Heart right ventricle (tissue), 16 donors: ENCODE measurements around the gene NRXN3. TPM values are rescaled to one million over a fixed set of nuclear protein-coding genes. Genes with fewer than 3 reads are reported as not detected.

Source experiments
- ATAC-seq, 8 donors: fragments of 200-7000 bp; cut with Tn5 transposase; one replicate each; pipeline ENCODE4 v1.9.1; 2020; ENCODE audit warnings: mild to moderate bottlenecking in 8 of 8, moderate library complexity in 8 of 8, moderate number of reproducible peaks in 1 of 8
- DNase-seq, 2 donors: peaks; one replicate each; pipeline ENCODE4 v3.0.0-alpha.2; 2020
- H3K27ac ChIP-seq, 10 donors: fragments of 200-600 bp; sonication (generic) in 2 of 10; one replicate each; pipeline versions ENCODE4 v1.5.0 to v1.8.0; 2020 to 2022; ENCODE audit warnings: mild to moderate bottlenecking in 3 of 10
- H3K27me3 ChIP-seq, 7 donors: fragments of 200-600 bp; one replicate each; pipeline ENCODE4 v1.8.0; 2021 to 2022; ENCODE audit warnings: mild to moderate bottlenecking in 2 of 7
- H3K36me3 ChIP-seq, 9 donors: fragments of 200-600 bp; sonication (generic) in 1 of 9; one replicate each; pipeline versions ENCODE4 v1.5.0 to v1.8.0; 2020 to 2022; ENCODE audit warnings: mild to moderate bottlenecking in 2 of 9
- H3K4me1 ChIP-seq, 9 donors: fragments of 200-600 bp; sonication (generic) in 1 of 9; one replicate each; pipeline versions ENCODE4 v1.5.0 to v1.8.0; 2020 to 2022; ENCODE audit warnings: mild to moderate bottlenecking in 4 of 9
- H3K4me3 ChIP-seq, 10 donors: fragments of 200-600 bp; sonication (generic) in 2 of 10; one replicate each; pipeline versions ENCODE4 v1.5.0 to v1.8.0; 2020 to 2022; ENCODE audit warnings: mild to moderate bottlenecking in 7 of 10, moderate library complexity in 2 of 10
- H3K9me3 ChIP-seq, 11 donors: fragments of 200-600 bp in 10 of 11; sonication (generic) in 2 of 11; one replicate each; pipeline versions ENCODE4 v1.5.0 to v1.8.0; 2013 to 2022; ENCODE audit warnings: mild to moderate bottlenecking in 2 of 11, control low read depth in 1 of 11, moderate library complexity in 1 of 11
- WGBS, 2 donors: extraction: QIAGEN DNeasy Blood & Tissue Kit; methylation state at CpG; one replicate each; pipeline ENCODE4 v1.1.7; 2013; ENCODE audit warnings: inconsistent platforms in 1 of 2; 5-methylcytosine and 5-hydroxymethylcytosine counted together
- intact Hi-C, 10 donors: fragments of 100-400 bp; cut with DNase I; formaldehyde crosslinking; loops; one replicate each; pipeline versions ENCODE4 v1.11.1 to v1.14.2; 2022
- polyA plus RNA-seq, 2 donors: library from polyadenylated mRNA; stranded (reverse); fragments of 200-250 nt; gene quantifications; one replicate each; pipeline ENCODE4 v1.2.3, GENCODE V29; 2013
- total RNA-seq, 10 donors: library from RNA; stranded (reverse); fragmentation: NEBNext Ultra II Directional in 3 of 10; extraction: Animal tissue kit (Norgen Biotek cat#: 25700) in 3 of 10; gene quantifications; one replicate each; pipeline versions ENCODE4 v1.2.1 to v1.2.4, GENCODE V29; 2021 to 2023
- TF ChIP-seq, protein P1 (sequence below), 9 donors: fragments of 200-600 bp; sonication (generic) in 2 of 9; IDR thresholded peaks; one replicate each; pipeline versions ENCODE4 v1.5.0 to v1.8.0; 2021 to 2022; ENCODE audit warnings: antibody characterized with exemption in 9 of 9, mild to moderate bottlenecking in 5 of 9, moderate library complexity in 1 of 9
- donor health status: Arrhythmogenic right ventricular cardiomyopathy.
- donor health status: ischemic (EF 13 %, LVEDD 7.1; RV severe dilation, severe dysfunction).
- donor health status: healthy with polysubstance abuse.
- donor health status: DM: no; HTN: yes; CAD: no.
- donor health status: DM: no; HTN: no; CAD: no.
- donor health status: ischemic (EF 25% LVEDD 6.9; RV normal size, moderate dysfunction).
- donor health status: ischemic (EF 25% LVEDD 5.7; RV mildly dilated, moderate dysfunction).
- donor health status: healthy.
- donor health status: DM: yes; HTN: yes; CAD: no.
- donor health status: Ischemic cardiomyopathy.
- donor health status: ischemic (EF 35%, LVEDD 5.7; RV mildly dilated, moderate dysfunction).
- donor health status: nonischemic (EF 11% LVEDD 7.7; RV severe dilation, severe dysfunction).
- donor health status: DM: yes; HTN: yes; CAD: no.
- donor health status: PGD.
- donor health status: ischemic (EF 29% LVEDD 5.4; RV normal size, mild dysfunction).
- donor health status: nonischemic (EF 23%, LVEDD 6.1; RV moderate dilation, normal function).

NRXN3 gene
- total and polyA plus RNA-seq, 12 donors, result 0.23 to 1.8 (median 0.87) TPM

DNA sequence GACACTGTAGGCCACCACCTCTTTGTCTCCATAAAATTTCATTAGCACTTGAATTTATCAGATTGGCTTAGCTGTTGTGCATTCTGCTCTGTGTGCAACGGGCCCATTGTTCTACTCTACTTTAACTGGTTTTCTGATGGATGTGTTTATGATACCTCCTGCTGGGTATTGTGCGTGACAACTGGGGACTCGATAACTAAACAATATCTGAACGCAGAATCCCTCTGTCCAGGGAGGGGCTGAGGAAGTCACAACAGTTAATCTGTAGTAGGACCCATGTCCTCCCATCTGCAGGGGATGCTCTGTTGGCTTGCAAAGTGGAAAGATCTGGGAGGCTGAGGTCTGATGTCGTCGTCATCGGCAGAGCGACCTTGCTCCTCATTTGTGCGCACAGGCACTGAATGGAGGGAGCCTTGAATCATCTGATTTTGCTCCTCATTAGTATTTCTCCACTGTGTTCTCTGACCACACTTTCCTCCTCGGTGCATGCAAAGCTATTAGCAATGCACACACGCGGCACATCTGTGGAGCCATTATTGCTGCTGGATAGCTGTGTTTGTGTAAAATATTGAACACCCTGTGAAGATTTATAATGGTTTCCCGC lies 422.5 kb downstream of the NRXN3 start:
- Histone ChIP-seq H3K4me3 (no peak overlapping the region), H3K27me3 (peaks cover 0 to 25% (median 0%) of the 10 kb centered on the region in 7 donors), H3K9me3 (no peaks in the 10 kb centered on the region), H3K4me1 (no peaks in the 10 kb centered on the region), H3K36me3 (no peaks in the 10 kb centered on the region), H3K27ac (no peak overlapping the region)
- intact Hi-C loops, result loop anchor here in 6 of 10 donors (10.0 kb wide), 3 partner anchors 148 to 728 kb away; no protein-coding TSS in a partner anchor
- WGBS, 2 donors, result 87 to 89% methylated on average over 13 of the region's 13 CpGs
- TF ChIP-seq, protein P1, sequence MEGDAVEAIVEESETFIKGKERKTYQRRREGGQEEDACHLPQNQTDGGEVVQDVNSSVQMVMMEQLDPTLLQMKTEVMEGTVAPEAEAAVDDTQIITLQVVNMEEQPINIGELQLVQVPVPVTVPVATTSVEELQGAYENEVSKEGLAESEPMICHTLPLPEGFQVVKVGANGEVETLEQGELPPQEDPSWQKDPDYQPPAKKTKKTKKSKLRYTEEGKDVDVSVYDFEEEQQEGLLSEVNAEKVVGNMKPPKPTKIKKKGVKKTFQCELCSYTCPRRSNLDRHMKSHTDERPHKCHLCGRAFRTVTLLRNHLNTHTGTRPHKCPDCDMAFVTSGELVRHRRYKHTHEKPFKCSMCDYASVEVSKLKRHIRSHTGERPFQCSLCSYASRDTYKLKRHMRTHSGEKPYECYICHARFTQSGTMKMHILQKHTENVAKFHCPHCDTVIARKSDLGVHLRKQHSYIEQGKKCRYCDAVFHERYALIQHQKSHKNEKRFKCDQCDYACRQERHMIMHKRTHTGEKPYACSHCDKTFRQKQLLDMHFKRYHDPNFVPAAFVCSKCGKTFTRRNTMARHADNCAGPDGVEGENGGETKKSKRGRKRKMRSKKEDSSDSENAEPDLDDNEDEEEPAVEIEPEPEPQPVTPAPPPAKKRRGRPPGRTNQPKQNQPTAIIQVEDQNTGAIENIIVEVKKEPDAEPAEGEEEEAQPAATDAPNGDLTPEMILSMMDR (IDR thresholded peaks at IDR 0.05), result no peak
- DNase-seq (no peak), ATAC-seq (no peak)

DNA sequence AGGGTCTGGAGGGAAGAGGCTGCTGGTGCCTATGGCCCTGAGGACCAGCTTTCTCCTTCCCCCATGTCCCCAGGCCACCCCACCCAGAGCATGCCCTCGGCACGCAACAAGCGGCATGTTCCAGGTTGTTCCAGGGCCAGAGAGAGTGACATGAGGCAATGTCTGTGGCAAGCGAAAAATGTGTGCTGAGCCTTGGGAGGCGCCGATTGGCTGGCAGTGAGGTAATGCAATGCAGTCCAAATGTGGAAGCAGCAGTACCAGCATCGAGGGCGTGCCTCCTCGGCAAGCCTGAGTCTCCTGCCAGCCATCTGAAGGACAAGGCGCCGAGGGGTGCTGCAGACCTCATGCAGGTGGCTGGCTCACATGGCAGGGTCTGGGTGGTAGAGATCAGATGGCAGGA lies 423.8 kb downstream of the NRXN3 start:
- H3K27ac ChIP-seq, result no peak overlapping the region
- no peak for ATAC-seq
- TF ChIP-seq, protein P1 (IDR thresholded peaks at IDR 0.05), result no peak
- no peaks in the 10 kb centered on the region for H3K9me3 ChIP-seq
- DNase-seq, result no peak
- H3K36me3 ChIP-seq, result no peaks in the 10 kb centered on the region
- H3K4me3 ChIP-seq, result no peak overlapping the region
- H3K4me1 ChIP-seq, result no peaks in the 10 kb centered on the region
- 85 to 87% methylated on average over 11 of the region's 11 CpGs for WGBS, 2 donors
- H3K27me3 ChIP-seq, result peaks cover 0 to 28% (median 0%) of the 10 kb centered on the region in 7 donors
- intact Hi-C loops, result loop anchor here in 6 of 10 donors (10.0 kb wide), 3 partner anchors 149 to 729 kb away; no protein-coding TSS in a partner anchor

DNA sequence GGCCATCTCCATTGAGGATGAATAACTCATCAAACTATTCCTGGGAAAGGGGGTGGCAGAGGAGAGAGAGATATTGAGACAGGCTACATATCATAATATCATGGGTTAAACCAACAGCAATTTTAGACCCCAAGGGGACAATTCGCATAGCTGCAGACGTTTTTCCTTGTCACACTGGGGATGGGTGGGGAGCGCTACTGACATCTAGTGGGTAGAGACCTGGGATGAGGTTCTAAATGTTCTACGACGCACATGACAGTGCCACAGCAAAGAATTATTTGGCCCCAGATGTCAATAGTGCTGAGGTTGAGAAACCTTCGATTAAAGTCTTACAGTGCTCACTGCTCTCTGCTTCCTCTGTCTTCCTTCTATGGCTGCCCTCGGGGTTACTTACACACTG lies 425.6 kb downstream of the NRXN3 start:
- H3K27ac ChIP-seq, result no peak overlapping the region
- no peaks in the 10 kb centered on the region for H3K4me1 ChIP-seq
- no peak overlapping the region for H3K4me3 ChIP-seq
- intact Hi-C loops, result loop anchor here in 6 of 10 donors (10.0 kb wide), 3 partner anchors 151 to 731 kb away; no protein-coding TSS in a partner anchor
- TF ChIP-seq, protein P1 (IDR thresholded peaks at IDR 0.05), result peak in 5 of 9 donors; percentile 6 to 22 (median 9)
- peaks cover 0 to 33% (median 0%) of the 10 kb centered on the region in 7 donors for H3K27me3 ChIP-seq
- ATAC-seq (no peak), DNase-seq (no peak)
- H3K36me3 ChIP-seq, result no peaks in the 10 kb centered on the region
- no peaks in the 10 kb centered on the region for H3K9me3 ChIP-seq
- 39 to 49% methylated on average over 7 of the region's 7 CpGs for WGBS, 2 donors

DNA sequence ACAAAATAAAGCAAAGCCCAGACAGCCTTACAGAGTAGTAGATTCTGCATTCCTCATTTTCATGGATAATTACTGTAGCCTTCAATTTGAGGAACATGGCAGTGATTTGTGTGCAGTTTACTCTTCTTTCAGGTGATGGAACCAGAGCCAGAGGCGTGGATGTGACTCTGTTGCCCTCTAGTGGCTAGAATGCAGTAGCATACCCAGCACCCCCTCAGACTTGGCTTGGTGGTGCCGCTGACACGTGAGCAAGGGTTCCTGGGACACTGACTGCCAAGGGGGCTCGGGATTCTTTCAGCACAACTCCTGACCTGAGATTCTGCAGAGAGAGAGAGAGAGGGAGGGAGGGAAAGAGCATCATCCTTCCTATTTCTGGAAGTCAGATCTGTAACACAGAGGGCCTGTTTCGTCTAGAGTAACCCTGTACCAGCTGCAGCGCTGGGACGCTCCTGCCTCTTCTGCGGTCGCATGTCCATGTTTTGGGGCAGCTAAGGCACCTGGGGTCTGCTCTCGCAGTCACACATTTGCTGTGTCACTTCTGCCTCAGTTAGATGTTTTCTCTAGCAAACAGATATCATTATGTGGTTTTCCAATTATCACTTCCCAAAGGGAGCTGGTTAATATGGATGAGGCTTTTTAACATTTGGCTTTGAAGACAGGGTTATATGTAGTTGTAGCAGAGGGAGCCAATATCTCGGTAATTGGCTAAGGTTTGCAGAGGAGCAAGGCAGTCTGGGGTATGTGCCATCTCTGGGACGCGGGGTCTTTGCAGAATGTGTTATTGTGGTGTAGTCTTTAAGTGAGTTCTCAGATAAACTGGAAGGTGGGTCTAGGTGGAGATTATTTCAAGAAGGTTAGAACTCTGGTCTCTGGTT lies 428.1 kb downstream of the NRXN3 start:
- TF ChIP-seq, protein P1 (IDR thresholded peaks at IDR 0.05), result peak; percentile 75 to 89 (median 83)
- no peak overlapping the region for H3K4me3 ChIP-seq
- peak; percentile 72 to 89 (median 82) for ATAC-seq
- no peak overlapping the region for H3K27ac ChIP-seq
- H3K27me3 ChIP-seq, result peaks cover 0 to 33% (median 0%) of the 10 kb centered on the region in 7 donors
- peak; percentile 14 to 27 for DNase-seq
- no peaks in the 10 kb centered on the region for H3K4me1 ChIP-seq
- intact Hi-C loops, result loop anchor here in 6 of 10 donors (10.0 kb wide), 3 partner anchors 153 to 733 kb away; no protein-coding TSS in a partner anchor
- WGBS, 2 donors, result 43 to 46% methylated on average over 13 of the region's 13 CpGs
- no peaks in the 10 kb centered on the region for H3K36me3 ChIP-seq
- H3K9me3 ChIP-seq, result no peaks in the 10 kb centered on the region
